Measurements from ENCODE around the gene SLC35F1.

Gene SLC35F1

GRCh38 chr6:118128755-118129154 is 221.7 kb downstream of the SLC35F1 start:
- no peak for FAIRE-seq

GRCh38 chr6:118134206-118134605 is 227.1 kb downstream of the SLC35F1 start:
- no peak for FAIRE-seq

- no peak for FAIRE-seq
These were observed 227.7 kb downstream of the SLC35F1 start for GRCh38 chr6:118134736-118135135.

GRCh38 chr6:118135371-118135770 is 228.3 kb downstream of the SLC35F1 start:
- no peak for FAIRE-seq

- no peak for FAIRE-seq
These were observed 234.1 kb downstream of the SLC35F1 start for GRCh38 chr6:118141211-118141610.

- FAIRE-seq, result no peak
These were observed 239.5 kb downstream of the SLC35F1 start for GRCh38 chr6:118146584-118146983.

GRCh38 chr6:118147511-118147910 is 240.4 kb downstream of the SLC35F1 start:
- FAIRE-seq, result no peak

GRCh38 chr6:118148561-118148960 is 241.5 kb downstream of the SLC35F1 start:
- no peak for FAIRE-seq

- FAIRE-seq, result no peak
These were observed 245.5 kb downstream of the SLC35F1 start for GRCh38 chr6:118152524-118152923.

- FAIRE-seq, result no peak
These were observed 254.3 kb downstream of the SLC35F1 start for GRCh38 chr6:118161343-118161742.

- FAIRE-seq, result no peak
These were observed 256.5 kb downstream of the SLC35F1 start for GRCh38 chr6:118163542-118163941.

GRCh38 chr6:118165500-118165899 is 258.4 kb downstream of the SLC35F1 start:
- no peak for FAIRE-seq

GRCh38 chr6:118168421-118168820 is 261.4 kb downstream of the SLC35F1 start:
- no peak for FAIRE-seq

GRCh38 chr6:118171852-118172251 is 264.8 kb downstream of the SLC35F1 start:
- no peak for FAIRE-seq

GRCh38 chr6:118174071-118174470 is 267.0 kb downstream of the SLC35F1 start:
- no peak for FAIRE-seq

GRCh38 chr6:118177720-118178119 is 270.7 kb downstream of the SLC35F1 start:
- FAIRE-seq, result no peak

GRCh38 chr6:118179048-118179447 is 272.0 kb downstream of the SLC35F1 start:
- no peak for FAIRE-seq

GRCh38 chr6:118186672-118187567 is 279.9 kb downstream of the SLC35F1 start:
- no peak for FAIRE-seq

GRCh38 chr6:118187568-118188164 is 280.6 kb downstream of the SLC35F1 start:
- FAIRE-seq, result no peak

GRCh38 chr6:118188561-118188960 is 281.5 kb downstream of the SLC35F1 start:
- FAIRE-seq, result no peak

GRCh38 chr6:118197539-118197938 is 290.5 kb downstream of the SLC35F1 start:
- no peak for FAIRE-seq

- FAIRE-seq, result no peak
These were observed 291.7 kb downstream of the SLC35F1 start for GRCh38 chr6:118198746-118199145.

- FAIRE-seq, result no peak
These were observed 293.1 kb downstream of the SLC35F1 start for GRCh38 chr6:118200160-118200559.

- no peak for FAIRE-seq
These were observed 295.5 kb downstream of the SLC35F1 start for GRCh38 chr6:118202517-118202916.
